Fibroblast of lung (primary cell): ENCODE data around the gene DLGAP3. TPM values are rescaled to one million over a fixed set of nuclear protein-coding genes. Genes with fewer than 3 reads are reported as not detected.

Source experiments
- DNase-seq, 2 donors: peaks; one replicate each; pipeline versions ENCODE4 v3.0.0 to v3.0.0-alpha.2; 2010; ENCODE audit warnings: low read depth in 2 of 2
- H2AFZ ChIP-seq: 2 replicates; pipeline ENCODE4 v1.5.1; 2012; ENCODE audit warnings: low read length, control low read depth, inconsistent platforms
- H3K27ac ChIP-seq: 2 replicates; pipeline ENCODE4 v1.5.1; 2011; ENCODE audit warnings: low read length, control low read depth; ENCODE audit not compliant: insufficient read depth
- H3K27me3 ChIP-seq: 2 replicates; pipeline ENCODE4 v1.5.1; 2011; ENCODE audit warnings: mild to moderate bottlenecking, low read length; ENCODE audit not compliant: control insufficient read depth, insufficient read depth
- H3K36me3 ChIP-seq: 2 replicates; pipeline ENCODE4 v1.5.1; 2011; ENCODE audit warnings: low read length; ENCODE audit not compliant: control insufficient read depth, insufficient read depth
- H3K4me1 ChIP-seq: 2 replicates; pipeline ENCODE4 v1.5.1; 2011; ENCODE audit warnings: low read length; ENCODE audit not compliant: control insufficient read depth, insufficient read depth; ENCODE audit errors: extremely low read depth
- H3K4me2 ChIP-seq: 2 replicates; pipeline ENCODE4 v1.5.1; 2011; ENCODE audit warnings: low read length, control low read depth; ENCODE audit not compliant: insufficient read depth; ENCODE audit errors: extremely low read depth
- H3K4me3 ChIP-seq, 4 experiments: fragments of 200-600 bp in 1 of 4; sonication (generic) in 1 of 4; replicated peaks in 1 of 4; 2 replicates each; pipeline ENCODE4 v1.5.1; 2011 to 2016; ENCODE audit warnings: low read length in 4 of 4, low read depth in 3 of 4, mild to moderate bottlenecking in 3 of 4, control low read depth in 2 of 4, inconsistent platforms in 1 of 4, mixed read lengths in 1 of 4; ENCODE audit not compliant: insufficient read depth in 1 of 4; ENCODE audit errors: control extremely low read depth in 1 of 4
- H3K79me2 ChIP-seq: 2 replicates; pipeline ENCODE4 v1.5.1; 2012; ENCODE audit warnings: mild to moderate bottlenecking, low read length, inconsistent platforms; ENCODE audit not compliant: control insufficient read depth, insufficient read depth
- H3K9ac ChIP-seq: 2 replicates; pipeline ENCODE4 v1.5.1; 2011; ENCODE audit warnings: mild to moderate bottlenecking, low read length, control low read depth; ENCODE audit not compliant: insufficient read depth
- H3K9me3 ChIP-seq: 2 replicates; pipeline ENCODE4 v1.5.1; 2012; ENCODE audit warnings: low read depth, low read length; ENCODE audit not compliant: control insufficient read depth, insufficient read depth
- H4K20me1 ChIP-seq: 2 replicates; pipeline ENCODE4 v1.5.1; 2011; ENCODE audit warnings: low read length; ENCODE audit not compliant: control insufficient read depth, insufficient read depth; ENCODE audit errors: extremely low read depth
- EZH2 ChIP-seq: IDR thresholded peaks from 2 replicates; pipeline ENCODE4 v1.5.1; 2012; ENCODE audit warnings: low read length, control low read depth, mild to moderate bottlenecking; ENCODE audit errors: missing control alignments
- polyA plus RNA-seq, 2 donors: library from polyadenylated mRNA; depleted of rRNA in 1 of 2; stranded (reverse) in 1 of 2; unstranded in 1 of 2; fragments of >200 nt; gene quantifications; 2 replicates each; pipeline ENCODE4 v1.2.1, GENCODE V29; 2011 to 2012; ENCODE audit warnings: missing spikeins in 1 of 2
- total RNA-seq: library from RNA; depleted of rRNA; stranded (reverse); fragments of >200 nt; gene quantifications from 2 replicates; pipeline ENCODE4 v1.2.1, GENCODE V29; 2014
- TF ChIP-seq, protein P1 (sequence below), 2 donors: IDR thresholded peaks in 1 of 2; conservative IDR thresholded peaks in 1 of 2; 1 replicate in 1 of 2; 2 replicates in 1 of 2; pipeline ENCODE4 v1.5.1; 2011 to 2012; ENCODE audit warnings: low read length in 2 of 2, control low read depth in 1 of 2, inconsistent platforms in 1 of 2, low read depth in 1 of 2, mild to moderate bottlenecking in 1 of 2

Gene DLGAP3
- total and polyA plus RNA-seq, 2 donors (not counting 1 experiment from before 2014, with no cell fraction given), result not detected

DNA sequence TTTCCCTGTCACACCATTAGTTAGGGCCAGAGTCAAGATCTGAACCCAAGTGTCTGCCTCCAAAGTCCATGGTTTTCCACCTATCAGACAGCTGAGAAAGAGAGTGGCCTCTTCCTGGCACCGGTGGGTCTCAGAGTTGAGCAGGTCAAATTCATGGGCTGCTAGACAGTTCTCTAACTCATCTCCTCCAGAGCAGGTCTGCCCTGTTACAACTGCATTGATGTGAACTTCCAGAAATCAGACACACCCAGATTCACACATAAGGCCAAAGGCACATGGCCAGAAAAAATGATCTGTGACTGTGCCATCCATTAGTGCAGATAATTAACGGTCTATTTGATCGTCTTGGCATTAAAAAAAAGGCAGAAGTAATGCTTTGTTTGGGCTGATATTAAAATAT lies 87.4 kb downstream of the DLGAP3 start:
- Histone ChIP-seq H4K20me1 (no peaks in the 10 kb centered on the region), H3K4me2 (no peak overlapping the region), H3K36me3 (no peaks in the 10 kb centered on the region), H3K4me3 (no peak overlapping the region), H3K27ac (no peak overlapping the region), H2AFZ (no peak overlapping the region), H3K4me1 (no peaks in the 10 kb centered on the region), H3K79me2 (no peaks in the 10 kb centered on the region), H3K9me3 (no peaks in the 10 kb centered on the region), H3K27me3 (no peaks in the 10 kb centered on the region), H3K9ac (no peak overlapping the region)
- DNase-seq, result no peak
- no peak for TF ChIP-seq EZH2
- TF ChIP-seq, protein P1, sequence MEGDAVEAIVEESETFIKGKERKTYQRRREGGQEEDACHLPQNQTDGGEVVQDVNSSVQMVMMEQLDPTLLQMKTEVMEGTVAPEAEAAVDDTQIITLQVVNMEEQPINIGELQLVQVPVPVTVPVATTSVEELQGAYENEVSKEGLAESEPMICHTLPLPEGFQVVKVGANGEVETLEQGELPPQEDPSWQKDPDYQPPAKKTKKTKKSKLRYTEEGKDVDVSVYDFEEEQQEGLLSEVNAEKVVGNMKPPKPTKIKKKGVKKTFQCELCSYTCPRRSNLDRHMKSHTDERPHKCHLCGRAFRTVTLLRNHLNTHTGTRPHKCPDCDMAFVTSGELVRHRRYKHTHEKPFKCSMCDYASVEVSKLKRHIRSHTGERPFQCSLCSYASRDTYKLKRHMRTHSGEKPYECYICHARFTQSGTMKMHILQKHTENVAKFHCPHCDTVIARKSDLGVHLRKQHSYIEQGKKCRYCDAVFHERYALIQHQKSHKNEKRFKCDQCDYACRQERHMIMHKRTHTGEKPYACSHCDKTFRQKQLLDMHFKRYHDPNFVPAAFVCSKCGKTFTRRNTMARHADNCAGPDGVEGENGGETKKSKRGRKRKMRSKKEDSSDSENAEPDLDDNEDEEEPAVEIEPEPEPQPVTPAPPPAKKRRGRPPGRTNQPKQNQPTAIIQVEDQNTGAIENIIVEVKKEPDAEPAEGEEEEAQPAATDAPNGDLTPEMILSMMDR (conservative IDR thresholded peaks at IDR 0.05 in 1 of 2, IDR thresholded peaks at IDR 0.05 in 1 of 2; ENCODE audit: low read depth in 1 of 2, low read length in 2 of 2), result no peak

DNA sequence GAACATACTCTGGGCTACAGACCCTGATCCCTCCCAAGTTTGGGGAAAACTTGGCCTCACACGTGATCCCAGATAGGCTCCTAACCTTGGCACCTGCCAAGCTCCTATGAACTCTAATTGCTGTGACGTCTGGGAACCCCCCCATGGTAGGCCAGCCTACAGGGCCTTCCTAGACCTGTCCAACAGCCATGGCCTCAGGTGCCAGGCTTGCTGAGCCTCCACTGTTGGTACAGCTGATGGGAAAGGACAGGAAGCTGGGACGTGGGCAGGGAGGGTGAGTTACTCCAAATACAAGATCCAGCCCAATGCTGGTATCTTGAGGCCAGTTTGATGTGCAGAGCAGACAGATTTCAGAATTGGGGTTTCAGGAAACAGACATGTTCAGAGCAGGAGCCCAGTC lies 89.0 kb downstream of the DLGAP3 start:
- Histone ChIP-seq H3K9me3 (no peaks in the 10 kb centered on the region), H3K4me3 (no peak overlapping the region), H3K79me2 (no peaks in the 10 kb centered on the region), H3K4me1 (no peaks in the 10 kb centered on the region), H2AFZ (no peak overlapping the region), H3K27ac (no peak overlapping the region), H3K4me2 (no peak overlapping the region), H4K20me1 (no peaks in the 10 kb centered on the region), H3K9ac (no peak overlapping the region), H3K36me3 (no peaks in the 10 kb centered on the region), H3K27me3 (no peaks in the 10 kb centered on the region)
- TF ChIP-seq, protein P1 (conservative IDR thresholded peaks at IDR 0.05 in 1 of 2, IDR thresholded peaks at IDR 0.05 in 1 of 2; ENCODE audit: low read depth in 1 of 2, low read length in 2 of 2), result no peak
- no peak for TF ChIP-seq EZH2
- DNase-seq, result no peak

DNA sequence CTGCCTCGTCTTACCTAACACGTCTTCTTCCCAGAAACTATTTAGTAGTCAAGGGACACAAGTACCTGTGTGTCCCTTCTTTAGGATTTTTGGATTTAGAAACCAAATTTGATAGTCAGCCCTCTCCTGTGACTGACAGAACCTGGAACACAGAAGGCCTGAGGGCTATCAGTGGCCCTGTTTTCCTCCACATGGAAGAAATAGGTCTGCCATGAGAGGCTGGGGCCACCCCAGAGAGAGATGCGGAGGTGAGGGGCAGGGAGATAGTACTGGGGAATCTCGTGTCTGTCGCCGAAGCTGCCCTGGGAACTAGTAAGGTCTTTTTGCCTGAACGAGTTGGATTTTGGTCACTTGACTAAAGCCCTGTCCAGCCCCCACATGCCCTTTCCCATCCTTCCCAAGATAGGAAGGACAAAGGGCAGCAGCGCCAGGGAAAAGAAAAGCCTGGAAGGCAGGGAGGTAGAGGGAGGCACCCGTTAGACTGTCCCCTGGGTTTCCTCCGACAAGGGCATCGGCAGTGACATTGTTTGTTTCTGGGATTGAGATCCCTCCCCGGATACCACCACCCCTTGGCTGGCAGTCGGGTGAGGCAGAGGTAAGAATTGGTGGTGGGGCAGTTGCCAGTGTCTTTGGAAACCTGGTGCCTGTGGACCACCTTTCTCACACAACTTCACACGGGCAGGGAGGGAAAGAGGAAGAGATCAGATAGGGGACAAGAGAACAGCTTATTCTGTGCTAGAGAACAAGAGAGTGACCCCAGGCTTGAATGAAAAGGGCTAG lies 89.7 kb downstream of the DLGAP3 start:
- Histone ChIP-seq H3K4me1 (no peaks in the 10 kb centered on the region), H2AFZ (no peak overlapping the region), H3K79me2 (no peaks in the 10 kb centered on the region), H3K4me2 (no peak overlapping the region), H3K9ac (no peak overlapping the region), H3K27ac (no peak overlapping the region), H3K27me3 (no peaks in the 10 kb centered on the region), H3K4me3 (no peak overlapping the region), H4K20me1 (no peaks in the 10 kb centered on the region), H3K36me3 (no peaks in the 10 kb centered on the region), H3K9me3 (no peaks in the 10 kb centered on the region)
- TF ChIP-seq, protein P1 (conservative IDR thresholded peaks at IDR 0.05 in 1 of 2, IDR thresholded peaks at IDR 0.05 in 1 of 2; ENCODE audit: low read depth in 1 of 2, low read length in 2 of 2), result no peak
- TF ChIP-seq EZH2, result no peak
- no peak for DNase-seq
